ENCODE results near the gene CTRL.

Gene CTRL

GRCh38 chr16:67944690-67945391, 13.2 kb upstream of the CTRL start:
- Mint-ChIP-seq H3K4me1 (no peaks in the 10 kb centered on the region), H3K27me3 (ENCODE audit: low read depth) (no peaks in the 10 kb centered on the region), H3K4me3 (no peak overlapping the region), H3K9me3 (no peaks in the 10 kb centered on the region), H3K36me3 (ENCODE audit: low read depth) (peaks cover 10% of the 10 kb centered on the region), H3K27ac (peak overlapping the region in 1 of 3 experiments; percentile 29)
- TF ChIP-seq CTCF (IDR thresholded peaks at IDR 0.05; ENCODE audit: unreplicated experiment in 3 of 3) = no peak

DNA sequence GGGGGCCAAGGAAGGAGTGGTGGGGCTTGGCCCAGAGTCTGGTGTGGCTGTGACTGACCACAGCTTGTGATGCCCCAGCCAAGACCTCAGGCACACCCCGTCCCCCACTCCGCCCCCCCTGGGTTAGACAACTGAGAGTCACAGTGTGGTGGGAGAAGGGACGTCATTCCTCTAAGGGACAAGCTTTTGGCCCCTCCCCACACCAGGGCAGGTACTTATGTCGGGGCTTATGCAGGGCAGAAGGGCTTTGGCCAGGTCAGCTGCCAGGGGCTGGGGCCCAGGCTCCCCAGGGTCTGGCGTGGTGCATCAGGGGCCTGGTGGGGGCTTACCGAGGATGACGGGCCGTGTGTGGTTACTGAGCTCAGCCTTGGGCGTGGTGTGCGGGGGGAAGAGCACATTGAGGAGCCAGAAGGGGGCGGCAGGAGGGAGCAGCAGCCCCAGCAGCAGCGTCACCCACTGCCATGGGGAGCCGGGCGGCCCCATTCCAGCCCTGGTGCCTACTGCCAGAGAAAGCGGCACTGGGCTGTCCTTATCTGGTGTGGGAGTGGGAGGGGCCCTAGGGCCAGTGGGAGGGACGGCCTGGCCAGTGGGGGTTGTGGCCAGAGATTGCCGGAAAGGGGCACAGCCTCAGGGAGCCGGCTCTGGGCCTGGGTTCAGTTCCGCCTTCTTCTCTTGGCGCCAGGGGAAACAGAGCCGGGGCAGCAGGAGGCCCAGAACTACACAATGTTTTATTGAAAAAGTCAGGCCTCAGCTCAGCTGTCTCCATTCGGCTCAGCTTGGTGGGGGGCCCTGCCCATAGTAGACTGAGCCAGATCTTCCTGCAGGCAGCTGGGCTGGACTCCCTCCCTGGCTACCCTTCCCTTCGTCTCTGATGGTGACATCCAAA, 12.2 kb upstream of the CTRL start, which contains the start of gene LCAT:
Gene LCAT, minus strand, starts transcription at position 502 of the 886 bp plus-strand sequence. Its CDS starts 19 bp downstream, at position 483.
- Mint-ChIP-seq H3K9me3 (no peaks in the 10 kb centered on the region), H3K4me1 (no peaks in the 10 kb centered on the region), H3K27me3 (ENCODE audit: low read depth) (no peaks in the 10 kb centered on the region), H3K36me3 (ENCODE audit: low read depth) (peaks cover 10% of the 10 kb centered on the region), H3K27ac (peak within 1 kb of the TSS in 1 of 3 experiments; percentile 29), H3K4me3 (no peak within 1 kb of the TSS)
- TF ChIP-seq CTCF (IDR thresholded peaks at IDR 0.05; ENCODE audit: unreplicated experiment in 3 of 3) = no peak

DNA sequence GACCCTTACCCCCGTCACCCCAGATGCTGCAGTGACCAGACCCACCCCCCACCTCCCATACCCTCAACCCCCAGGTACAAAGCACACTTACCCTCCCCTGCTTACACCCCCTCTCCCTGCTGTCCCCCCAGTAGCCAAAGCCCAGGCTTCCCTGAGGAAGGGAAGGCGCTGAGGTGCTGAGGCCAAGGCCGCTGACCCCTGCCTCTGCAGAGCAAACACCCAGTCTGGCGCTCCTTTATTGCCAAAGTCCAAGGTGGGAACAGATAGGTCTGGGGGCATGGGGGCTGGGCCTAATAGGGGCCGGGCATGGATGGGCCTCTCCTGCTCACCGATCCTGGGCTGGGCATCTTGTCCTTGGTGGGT, 11.6 kb upstream of the CTRL start:
- H3K27ac Mint-ChIP-seq = no peak overlapping the region
- H3K9me3 Mint-ChIP-seq = no peaks in the 10 kb centered on the region
- no peaks in the 10 kb centered on the region for H3K27me3 Mint-ChIP-seq (ENCODE audit: low read depth)
- no peaks in the 10 kb centered on the region for H3K4me1 Mint-ChIP-seq
- peaks cover 10% of the 10 kb centered on the region for H3K36me3 Mint-ChIP-seq (ENCODE audit: low read depth)
- TF ChIP-seq CTCF (IDR thresholded peaks at IDR 0.05; ENCODE audit: unreplicated experiment in 3 of 3) = no peak
- H3K4me3 Mint-ChIP-seq = no peak overlapping the region

- H3K4me3 Mint-ChIP-seq = no peak overlapping the region
- no peaks in the 10 kb centered on the region for H3K27me3 Mint-ChIP-seq (ENCODE audit: low read depth)
- TF ChIP-seq CTCF (IDR thresholded peaks at IDR 0.05; ENCODE audit: unreplicated experiment in 3 of 3) = no peak
- H3K36me3 Mint-ChIP-seq (ENCODE audit: low read depth) = peaks cover 10% of the 10 kb centered on the region
- H3K27ac Mint-ChIP-seq = no peak overlapping the region
- no peaks in the 10 kb centered on the region for H3K4me1 Mint-ChIP-seq
- H3K9me3 Mint-ChIP-seq = no peaks in the 10 kb centered on the region
Observed at GRCh38 chr16:67942510-67943255, 11.0 kb upstream of the CTRL start.

DNA sequence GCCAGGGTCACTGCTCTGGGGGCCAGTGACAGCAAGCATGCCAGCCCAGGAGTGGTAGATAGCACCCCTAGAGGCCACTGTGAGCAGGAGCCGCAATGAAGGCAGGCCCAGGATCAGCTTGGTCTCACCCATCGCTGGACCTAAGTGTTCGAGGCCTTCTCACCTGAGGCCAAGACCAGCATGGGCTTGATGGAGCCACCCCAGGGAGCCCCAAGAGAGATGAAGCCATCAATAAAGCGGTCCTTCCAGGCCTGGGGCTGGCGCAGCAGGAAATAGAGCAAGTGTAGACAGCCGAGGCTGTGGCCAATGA, 10.5 kb upstream of the CTRL start:
- Mint-ChIP-seq H3K4me3 (no peak overlapping the region), H3K36me3 (ENCODE audit: low read depth) (peaks cover 10% of the 10 kb centered on the region), H3K27ac (peak overlapping the region in 1 of 3 experiments; percentile 40), H3K4me1 (peaks cover 3% of the 10 kb centered on the region), H3K9me3 (no peaks in the 10 kb centered on the region), H3K27me3 (ENCODE audit: low read depth) (no peaks in the 10 kb centered on the region)
- peak; percentile 48 to 65 (median 55) for TF ChIP-seq CTCF (IDR thresholded peaks at IDR 0.05; ENCODE audit: unreplicated experiment in 3 of 3)

All from nephron (organoid).